Cardiac fibroblast (primary cell): ENCODE measurements around the gene GPHN.

Source experiments
- DNase-seq, 2 donors: peaks; one replicate each; pipeline versions ENCODE4 v3.0.0 to v3.0.0-alpha.2; 2010; ENCODE audit warnings: low read depth in 2 of 2
- H3K4me3 ChIP-seq, 2 donors: replicated peaks in 1 of 2; 1 replicate in 1 of 2; 2 replicates in 1 of 2; pipeline ENCODE4 v1.5.1; 2011; ENCODE audit warnings: low read depth in 2 of 2, low read length in 2 of 2, mild to moderate bottlenecking in 2 of 2, moderate library complexity in 1 of 2
- CTCF ChIP-seq: IDR thresholded peaks from one replicate; pipeline ENCODE4 v1.5.1; 2011; ENCODE audit warnings: low read depth, mild to moderate bottlenecking, low read length, inconsistent platforms

GPHN gene

GRCh38 chr14:67195279-67195678 is 687.3 kb downstream of the GPHN start:
- no peak for DNase-seq
- no peak overlapping the region for H3K4me3 ChIP-seq
- TF ChIP-seq CTCF = no peak

GRCh38 chr14:67199016-67199415 is 691.1 kb downstream of the GPHN start:
- TF ChIP-seq CTCF = no peak
- no peak overlapping the region for H3K4me3 ChIP-seq
- no peak for DNase-seq

- no peak overlapping the region for H3K4me3 ChIP-seq
- no peak for TF ChIP-seq CTCF
- DNase-seq = no peak
Measured at GRCh38 chr14:67207810-67208209, 699.9 kb downstream of the GPHN start.

GRCh38 chr14:67218126-67218525 is 710.2 kb downstream of the GPHN start:
- DNase-seq = no peak
- TF ChIP-seq CTCF = no peak

GRCh38 chr14:67221248-67221981 is 713.5 kb downstream of the GPHN start:
- TF ChIP-seq CTCF = no peak
- no peak overlapping the region for H3K4me3 ChIP-seq
- peak; percentile 18 to 76 for DNase-seq

More at GRCh38 chr14:67218126-67218525, 710.2 kb downstream of the GPHN start:
- no peak overlapping the region for H3K4me3 ChIP-seq

- H3K4me3 ChIP-seq = no peak overlapping the region
- TF ChIP-seq CTCF = no peak
- no peak for DNase-seq
Measured at GRCh38 chr14:67221982-67222328, 714.0 kb downstream of the GPHN start.

GRCh38 chr14:67225523-67225922 is 717.6 kb downstream of the GPHN start:
- H3K4me3 ChIP-seq = no peak overlapping the region
- TF ChIP-seq CTCF = no peak
- no peak for DNase-seq
